PFSK-1 (cell line): ENCODE measurements around the gene TMEM131L.

Experiments
- FOXP2 ChIP-seq: optimal IDR thresholded peaks from 2 replicates; pipeline ENCODE3; 2011; ENCODE audit warnings: borderline replicate concordance, control low read depth, inconsistent platforms; ENCODE audit not compliant: insufficient read depth; ENCODE audit errors: extremely low read length, extremely low read depth
- POLR2AphosphoS5 ChIP-seq: IDR thresholded peaks from 2 replicates; pipeline ENCODE4 v1.6.1; 2012; ENCODE audit warnings: low read depth, mild to moderate bottlenecking, control low read depth, low read length, moderate library complexity
- SIN3A ChIP-seq: IDR thresholded peaks from 2 replicates; pipeline ENCODE4 v1.6.1; 2012; ENCODE audit warnings: mild to moderate bottlenecking, low read length, moderate library complexity, borderline replicate concordance; ENCODE audit not compliant: insufficient read depth
- TAF1 ChIP-seq: IDR thresholded peaks from 2 replicates; pipeline ENCODE4 v1.6.1; 2012; ENCODE audit warnings: low read length, control low read depth, borderline replicate concordance; ENCODE audit not compliant: insufficient read depth
- TF ChIP-seq, protein P1 (sequence below), 2 experiments: IDR thresholded peaks; 2 replicates each; pipeline versions ENCODE4 v1.6.1 to v1.8.0; 2011 to 2012; ENCODE audit warnings: low read depth in 2 of 2, low read length in 2 of 2, control low read depth in 1 of 2, inconsistent platforms in 1 of 2, mild to moderate bottlenecking in 1 of 2, moderate library complexity in 1 of 2; ENCODE audit not compliant: insufficient read depth in 1 of 2

The TMEM131L gene

DNA sequence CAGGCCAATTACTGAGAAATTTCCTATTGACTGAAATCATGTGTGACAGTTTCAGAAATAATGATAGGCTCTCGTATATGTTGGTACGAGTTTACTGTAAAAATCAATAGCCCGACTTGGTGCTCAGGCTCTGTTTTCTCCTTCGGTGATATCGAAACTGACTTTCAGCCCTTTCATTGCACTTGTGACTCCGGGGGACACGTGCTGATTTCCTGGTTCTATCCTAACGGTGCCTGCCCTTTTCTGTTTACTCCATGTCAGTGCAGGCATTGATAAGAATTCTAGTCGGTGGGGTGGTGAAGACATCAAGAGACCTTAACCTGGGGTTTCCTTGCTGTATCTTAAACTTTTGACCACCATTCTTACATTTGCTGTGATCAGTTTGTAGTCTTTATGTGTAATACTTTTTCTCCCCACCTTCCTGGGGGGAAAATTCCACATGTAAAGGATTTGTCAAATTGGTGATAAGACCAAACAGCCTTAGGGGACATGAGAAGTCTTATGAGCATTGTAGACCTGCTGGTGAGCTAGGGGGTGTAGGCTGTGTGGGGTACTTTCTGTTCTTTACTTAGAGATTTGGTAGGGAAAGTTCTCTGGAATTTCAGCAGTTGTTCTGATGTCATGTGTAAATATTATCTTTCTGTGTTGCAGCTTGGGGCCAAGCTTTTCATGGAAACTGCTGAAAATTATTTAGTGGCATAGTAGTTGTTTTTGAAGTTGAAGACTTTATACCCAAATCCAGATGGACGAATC, 52.7 kb downstream of the TMEM131L start:
- TF ChIP-seq, protein P1, sequence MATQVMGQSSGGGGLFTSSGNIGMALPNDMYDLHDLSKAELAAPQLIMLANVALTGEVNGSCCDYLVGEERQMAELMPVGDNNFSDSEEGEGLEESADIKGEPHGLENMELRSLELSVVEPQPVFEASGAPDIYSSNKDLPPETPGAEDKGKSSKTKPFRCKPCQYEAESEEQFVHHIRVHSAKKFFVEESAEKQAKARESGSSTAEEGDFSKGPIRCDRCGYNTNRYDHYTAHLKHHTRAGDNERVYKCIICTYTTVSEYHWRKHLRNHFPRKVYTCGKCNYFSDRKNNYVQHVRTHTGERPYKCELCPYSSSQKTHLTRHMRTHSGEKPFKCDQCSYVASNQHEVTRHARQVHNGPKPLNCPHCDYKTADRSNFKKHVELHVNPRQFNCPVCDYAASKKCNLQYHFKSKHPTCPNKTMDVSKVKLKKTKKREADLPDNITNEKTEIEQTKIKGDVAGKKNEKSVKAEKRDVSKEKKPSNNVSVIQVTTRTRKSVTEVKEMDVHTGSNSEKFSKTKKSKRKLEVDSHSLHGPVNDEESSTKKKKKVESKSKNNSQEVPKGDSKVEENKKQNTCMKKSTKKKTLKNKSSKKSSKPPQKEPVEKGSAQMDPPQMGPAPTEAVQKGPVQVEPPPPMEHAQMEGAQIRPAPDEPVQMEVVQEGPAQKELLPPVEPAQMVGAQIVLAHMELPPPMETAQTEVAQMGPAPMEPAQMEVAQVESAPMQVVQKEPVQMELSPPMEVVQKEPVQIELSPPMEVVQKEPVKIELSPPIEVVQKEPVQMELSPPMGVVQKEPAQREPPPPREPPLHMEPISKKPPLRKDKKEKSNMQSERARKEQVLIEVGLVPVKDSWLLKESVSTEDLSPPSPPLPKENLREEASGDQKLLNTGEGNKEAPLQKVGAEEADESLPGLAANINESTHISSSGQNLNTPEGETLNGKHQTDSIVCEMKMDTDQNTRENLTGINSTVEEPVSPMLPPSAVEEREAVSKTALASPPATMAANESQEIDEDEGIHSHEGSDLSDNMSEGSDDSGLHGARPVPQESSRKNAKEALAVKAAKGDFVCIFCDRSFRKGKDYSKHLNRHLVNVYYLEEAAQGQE (IDR thresholded peaks at IDR 0.05; ENCODE audit: insufficient read depth in 1 of 2, low read depth in 2 of 2, low read length in 2 of 2): no peak
- no peak for TF ChIP-seq FOXP2
- no peak for TF ChIP-seq TAF1
- TF ChIP-seq POLR2AphosphoS5: no peak
- no peak for TF ChIP-seq SIN3A

DNA sequence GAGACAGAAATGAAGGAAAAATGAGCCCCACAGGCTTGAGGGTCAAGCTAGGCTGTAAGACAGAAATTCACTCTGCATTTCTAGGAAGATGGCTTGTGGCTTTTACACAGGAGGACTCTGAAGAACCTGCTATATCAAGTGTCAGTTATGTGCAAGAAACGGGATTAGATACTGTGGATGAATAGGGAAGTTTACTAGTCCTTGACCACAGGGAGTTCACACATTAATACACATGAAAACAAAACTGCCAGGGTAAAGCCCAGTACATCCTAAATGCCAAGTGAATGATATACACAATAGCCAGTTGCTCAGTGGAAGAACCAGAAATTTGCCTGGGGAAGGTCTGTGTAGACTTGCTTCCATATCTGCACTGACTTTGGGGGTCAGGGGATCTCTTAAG, 53.5 kb downstream of the TMEM131L start:
- TF ChIP-seq POLR2AphosphoS5: no peak
- no peak for TF ChIP-seq SIN3A
- TF ChIP-seq, protein P1 (IDR thresholded peaks at IDR 0.05; ENCODE audit: insufficient read depth in 1 of 2, low read depth in 2 of 2, low read length in 2 of 2): no peak
- TF ChIP-seq FOXP2: no peak
- TF ChIP-seq TAF1: no peak

DNA sequence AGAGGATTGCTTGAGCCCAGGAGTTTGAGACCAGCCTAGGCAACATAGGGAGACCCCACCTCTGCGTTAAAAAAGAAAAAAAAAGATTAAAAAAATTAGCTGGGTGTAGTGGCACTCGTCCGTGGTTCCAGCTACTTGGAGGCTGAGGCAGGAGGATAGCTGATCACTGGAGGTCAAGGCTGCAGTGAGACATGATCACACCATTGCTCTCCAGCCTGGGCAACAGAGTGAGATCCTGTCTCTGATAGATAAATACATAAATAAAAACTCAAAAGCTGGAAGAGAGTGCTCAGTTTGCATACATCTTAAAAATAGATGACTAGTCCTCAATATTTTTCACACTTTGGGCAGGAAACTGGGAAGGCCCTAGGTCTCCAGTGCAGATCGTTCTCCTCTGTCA, 54.1 kb downstream of the TMEM131L start:
- TF ChIP-seq FOXP2 (no peak), POLR2AphosphoS5 (no peak), TAF1 (no peak), SIN3A (no peak)
- TF ChIP-seq, protein P1 (IDR thresholded peaks at IDR 0.05; ENCODE audit: insufficient read depth in 1 of 2, low read depth in 2 of 2, low read length in 2 of 2): no peak

DNA sequence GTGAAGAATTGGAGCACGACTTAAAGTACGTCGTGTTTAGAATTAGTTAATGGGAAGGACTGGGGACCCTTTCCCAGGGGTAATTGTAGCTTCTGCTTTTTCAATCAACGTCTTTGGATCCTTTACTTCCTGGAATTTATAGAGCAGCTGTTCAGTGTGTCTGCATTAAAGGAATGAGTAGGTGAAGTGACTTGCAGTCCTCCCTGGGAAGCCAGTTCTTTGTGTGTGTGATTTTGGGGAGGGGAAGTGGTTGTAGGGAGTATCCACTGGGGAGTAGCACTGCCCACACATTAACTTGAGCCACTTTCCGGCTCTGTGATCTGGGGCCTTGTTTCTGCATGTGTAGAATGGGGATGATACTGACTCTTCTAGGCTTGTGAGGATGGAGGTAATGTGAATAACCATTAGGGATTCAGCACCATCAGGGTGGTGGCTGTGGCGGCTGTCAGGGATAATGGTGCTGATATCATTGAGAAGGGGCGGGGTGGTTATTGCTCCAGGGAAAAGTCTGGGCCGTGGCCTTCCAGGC, 54.7 kb downstream of the TMEM131L start:
- TF ChIP-seq FOXP2: no peak
- TF ChIP-seq, protein P1 (IDR thresholded peaks at IDR 0.05; ENCODE audit: insufficient read depth in 1 of 2, low read depth in 2 of 2, low read length in 2 of 2): 0 out of 4 replicates have a peak, but pooled peaks of 1 of the 2 experiments have one; percentile 24
